ENCODE results near the gene NFATC2. TPM values are rescaled to one million over a fixed set of nuclear protein-coding genes. Genes with fewer than 3 reads are reported as not detected.

NFATC2 gene
- total RNA-seq, 1 donor from 2014 or later = 7.6 TPM

- Histone ChIP-seq H3K9me3 (no peaks in the 10 kb centered on the region), H3K36me3 (no peaks in the 10 kb centered on the region), H3K4me3 (no peak overlapping the region), H3K27ac (no peak overlapping the region), H3K4me1 (no peaks in the 10 kb centered on the region), H3K27me3 (no peaks in the 10 kb centered on the region)
- intact Hi-C loops (cut with DNase I) = no loop called here
- ATAC-seq (no peak), DNase-seq (no peak)
- no peak for TF ChIP-seq CTCF (IDR thresholded peaks at IDR 0.05)
Observed at GRCh38 chr20:51510169-51510568, 32.4 kb downstream of the NFATC2 start.

- Histone ChIP-seq H3K9me3 (no peaks in the 10 kb centered on the region), H3K4me1 (no peaks in the 10 kb centered on the region), H3K4me3 (no peak overlapping the region), H3K36me3 (no peaks in the 10 kb centered on the region), H3K27me3 (no peaks in the 10 kb centered on the region), H3K27ac (no peak overlapping the region)
- ATAC-seq (no peak), DNase-seq (no peak)
- no peak for TF ChIP-seq CTCF (IDR thresholded peaks at IDR 0.05)
- intact Hi-C loops (cut with DNase I) = no loop called here
Observed at GRCh38 chr20:51509208-51509607, 33.3 kb downstream of the NFATC2 start.

- Histone ChIP-seq H3K36me3 (no peaks in the 10 kb centered on the region), H3K9me3 (no peaks in the 10 kb centered on the region), H3K4me1 (no peaks in the 10 kb centered on the region), H3K27ac (no peak overlapping the region), H3K4me3 (no peak overlapping the region), H3K27me3 (no peaks in the 10 kb centered on the region)
- intact Hi-C loops (cut with DNase I) = no loop called here
- DNase-seq = no peak
- peak; percentile 17 for ATAC-seq
- TF ChIP-seq CTCF (IDR thresholded peaks at IDR 0.05) = no peak
Observed at GRCh38 chr20:51508780-51509179, 33.7 kb downstream of the NFATC2 start.

GRCh38 chr20:51508158-51508557 lies 34.4 kb downstream of the NFATC2 start:
- Histone ChIP-seq H3K9me3 (no peaks in the 10 kb centered on the region), H3K36me3 (no peaks in the 10 kb centered on the region), H3K27me3 (no peaks in the 10 kb centered on the region), H3K27ac (no peak overlapping the region), H3K4me3 (no peak overlapping the region), H3K4me1 (no peaks in the 10 kb centered on the region)
- DNase-seq = peak; percentile 59
- no peak for TF ChIP-seq CTCF (IDR thresholded peaks at IDR 0.05)
- intact Hi-C loops (cut with DNase I) = no loop called here
- ATAC-seq = no peak

- DNase-seq (peak; percentile 48), ATAC-seq (no peak)
- intact Hi-C loops (cut with DNase I) = no loop called here
- Histone ChIP-seq H3K4me1 (no peaks in the 10 kb centered on the region), H3K9me3 (no peaks in the 10 kb centered on the region), H3K36me3 (no peaks in the 10 kb centered on the region), H3K27ac (no peak overlapping the region), H3K27me3 (no peaks in the 10 kb centered on the region), H3K4me3 (no peak overlapping the region)
- TF ChIP-seq CTCF (IDR thresholded peaks at IDR 0.05) = no peak
Observed at GRCh38 chr20:51507216-51508036, 35.1 kb downstream of the NFATC2 start.

All from upper lobe of right lung (tissue), 1 donor.